Nephron (organoid): ENCODE data around the gene BEAN1.

Experiments
- H3K27ac Mint-ChIP-seq, 3 experiments: 2 replicates each; pipeline ENCODE4 v1.8.0; 2020; ENCODE audit warnings: mixed read lengths in 3 of 3, mild to moderate bottlenecking in 2 of 3, moderate library complexity in 1 of 3
- H3K27me3 Mint-ChIP-seq: 2 replicates; pipeline ENCODE4 v1.8.0; 2021; ENCODE audit warnings: low read depth, mild to moderate bottlenecking, moderate library complexity, mixed read lengths
- H3K36me3 Mint-ChIP-seq: 2 replicates; pipeline ENCODE4 v1.8.0; 2020; ENCODE audit warnings: low read depth, mixed read lengths
- H3K4me1 Mint-ChIP-seq: 2 replicates; pipeline ENCODE4 v1.8.0; 2020; ENCODE audit warnings: mixed read lengths
- H3K4me3 Mint-ChIP-seq, 3 experiments: 2 replicates each; pipeline ENCODE4 v1.8.0; 2020; ENCODE audit warnings: mild to moderate bottlenecking in 3 of 3, mixed read lengths in 3 of 3, moderate library complexity in 2 of 3
- H3K9me3 Mint-ChIP-seq: 2 replicates; pipeline ENCODE4 v1.8.0; 2020; ENCODE audit warnings: mixed read lengths
- TF ChIP-seq, protein P1 (sequence below), 3 experiments: fragments of 200-600 bp; sonication (generic); IDR thresholded peaks; one replicate each; pipeline ENCODE4 v1.5.0; 2021; ENCODE audit warnings: antibody characterized with exemption in 3 of 3; ENCODE audit not compliant: unreplicated experiment in 3 of 3

BEAN1 gene

DNA sequence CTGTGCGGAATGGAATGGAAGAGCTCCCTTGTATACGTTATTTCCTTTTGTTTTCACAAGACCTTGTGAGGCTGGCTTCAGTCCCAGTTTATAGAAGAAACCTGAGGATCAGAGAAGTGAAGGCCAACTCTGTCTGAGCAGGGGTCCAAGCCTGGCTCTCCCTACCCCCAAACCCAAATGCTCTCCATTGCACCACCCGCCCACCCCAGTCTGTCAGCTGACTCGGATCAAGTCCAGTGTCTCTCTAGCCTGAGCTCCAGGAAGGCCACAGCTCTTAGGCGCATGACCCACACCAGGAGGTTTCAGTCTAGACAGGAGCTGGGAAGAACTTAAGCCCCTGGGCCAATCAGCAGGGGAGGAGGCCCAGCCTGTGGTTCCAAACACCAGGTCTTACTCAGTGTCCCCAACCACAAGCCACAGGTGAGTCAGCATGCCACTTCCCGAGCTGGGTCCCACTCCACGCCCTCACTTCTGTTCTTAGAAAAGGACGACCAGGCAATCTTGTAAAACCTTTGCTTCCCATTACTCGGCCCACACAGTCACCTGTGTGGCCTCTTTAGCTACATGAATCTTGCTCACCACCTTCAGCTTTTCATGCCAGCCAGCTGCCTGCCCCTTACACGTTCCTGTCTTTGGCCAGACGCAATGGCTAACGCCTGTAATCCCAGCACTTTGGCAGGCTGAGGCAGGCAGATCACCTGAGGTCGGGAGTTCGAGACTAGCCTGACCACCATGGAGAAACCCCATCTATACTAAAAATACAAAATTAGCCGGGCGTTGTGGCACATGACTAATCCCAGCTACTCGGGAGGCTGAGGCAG lies 95.1 kb downstream of the BEAN1 start:
- Mint-ChIP-seq H3K27me3 (no peaks in the 10 kb centered on the region), H3K9me3 (no peaks in the 10 kb centered on the region), H3K4me3 (no peak overlapping the region), H3K36me3 (peaks cover 28% of the 10 kb centered on the region), H3K27ac (peak overlapping the region in 2 of 3 experiments; percentile 73 to 92), H3K4me1 (peaks cover 25% of the 10 kb centered on the region)
- TF ChIP-seq, protein P1, sequence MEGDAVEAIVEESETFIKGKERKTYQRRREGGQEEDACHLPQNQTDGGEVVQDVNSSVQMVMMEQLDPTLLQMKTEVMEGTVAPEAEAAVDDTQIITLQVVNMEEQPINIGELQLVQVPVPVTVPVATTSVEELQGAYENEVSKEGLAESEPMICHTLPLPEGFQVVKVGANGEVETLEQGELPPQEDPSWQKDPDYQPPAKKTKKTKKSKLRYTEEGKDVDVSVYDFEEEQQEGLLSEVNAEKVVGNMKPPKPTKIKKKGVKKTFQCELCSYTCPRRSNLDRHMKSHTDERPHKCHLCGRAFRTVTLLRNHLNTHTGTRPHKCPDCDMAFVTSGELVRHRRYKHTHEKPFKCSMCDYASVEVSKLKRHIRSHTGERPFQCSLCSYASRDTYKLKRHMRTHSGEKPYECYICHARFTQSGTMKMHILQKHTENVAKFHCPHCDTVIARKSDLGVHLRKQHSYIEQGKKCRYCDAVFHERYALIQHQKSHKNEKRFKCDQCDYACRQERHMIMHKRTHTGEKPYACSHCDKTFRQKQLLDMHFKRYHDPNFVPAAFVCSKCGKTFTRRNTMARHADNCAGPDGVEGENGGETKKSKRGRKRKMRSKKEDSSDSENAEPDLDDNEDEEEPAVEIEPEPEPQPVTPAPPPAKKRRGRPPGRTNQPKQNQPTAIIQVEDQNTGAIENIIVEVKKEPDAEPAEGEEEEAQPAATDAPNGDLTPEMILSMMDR (IDR thresholded peaks at IDR 0.05; ENCODE audit: unreplicated experiment in 3 of 3) = no peak

DNA sequence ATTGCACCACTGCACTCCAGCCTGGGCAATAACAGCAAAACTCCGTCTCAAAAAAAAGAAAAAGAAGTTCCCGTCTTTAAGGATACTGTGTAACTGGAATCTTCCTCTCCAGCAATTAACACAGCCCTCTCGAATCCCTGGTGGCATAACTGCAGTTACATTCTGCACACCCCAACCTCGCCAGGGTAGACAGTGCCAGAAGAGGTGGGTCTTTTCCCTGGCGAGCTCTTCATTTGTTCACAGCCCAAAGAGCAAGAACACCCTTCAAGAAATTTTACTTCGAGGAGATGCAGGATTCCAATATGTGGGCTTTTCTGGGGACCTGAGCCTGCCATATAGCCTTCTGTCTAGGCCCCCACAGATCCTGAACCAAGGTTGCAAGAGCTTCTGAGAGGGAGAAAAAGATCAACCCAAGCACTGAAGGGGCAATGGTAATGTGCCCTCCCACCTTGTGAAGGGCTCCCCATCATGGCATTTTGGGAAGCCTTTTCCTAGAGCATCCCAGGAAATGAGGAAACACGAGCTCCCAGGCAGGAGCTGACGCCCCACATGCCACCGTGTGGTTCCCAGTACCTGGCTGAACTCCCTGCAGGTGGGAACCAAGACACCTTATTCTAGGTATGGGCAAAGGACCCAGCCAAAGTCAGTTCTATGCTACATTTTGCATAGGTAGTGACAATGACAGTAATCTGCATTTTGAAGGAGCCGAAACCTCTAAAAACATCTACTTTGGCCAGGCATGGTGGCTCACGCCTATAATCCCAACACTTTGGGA lies 95.9 kb downstream of the BEAN1 start:
- TF ChIP-seq, protein P1 (IDR thresholded peaks at IDR 0.05; ENCODE audit: unreplicated experiment in 3 of 3) = no peak
- Mint-ChIP-seq H3K27ac (peak overlapping the region in 1 of 3 experiments; percentile 73), H3K4me3 (no peak overlapping the region), H3K27me3 (no peaks in the 10 kb centered on the region), H3K36me3 (peaks cover 27% of the 10 kb centered on the region), H3K9me3 (no peaks in the 10 kb centered on the region), H3K4me1 (peaks cover 17% of the 10 kb centered on the region)

DNA sequence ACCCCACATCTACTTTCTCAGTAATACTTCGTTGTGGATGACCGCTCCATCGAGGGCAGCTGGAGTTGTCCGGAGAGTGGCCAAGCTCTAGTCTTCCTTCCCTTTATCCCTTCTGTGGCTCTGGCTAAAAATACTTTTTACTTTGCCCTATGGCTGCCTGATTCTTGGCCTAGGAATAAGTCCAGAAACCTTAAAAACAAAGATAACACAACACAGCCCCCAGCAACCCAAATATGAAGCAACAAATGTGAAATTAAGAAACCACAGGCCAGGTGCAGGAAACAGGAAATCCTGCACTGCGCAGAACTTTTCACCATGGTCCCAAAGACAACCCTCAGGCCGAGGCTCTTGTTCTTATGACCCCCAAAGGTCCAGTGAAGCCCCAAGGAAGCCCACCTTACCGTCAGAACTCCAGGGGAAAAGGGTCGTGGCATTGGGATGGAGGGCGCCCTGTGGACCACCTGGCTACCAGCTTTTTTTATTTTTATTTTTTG lies 96.8 kb downstream of the BEAN1 start:
- Mint-ChIP-seq H3K27me3 (no peaks in the 10 kb centered on the region), H3K27ac (peak overlapping the region in 1 of 3 experiments; percentile 37), H3K4me3 (no peak overlapping the region), H3K9me3 (no peaks in the 10 kb centered on the region), H3K4me1 (peaks cover 17% of the 10 kb centered on the region), H3K36me3 (peaks cover 32% of the 10 kb centered on the region)
- TF ChIP-seq, protein P1 (IDR thresholded peaks at IDR 0.05; ENCODE audit: unreplicated experiment in 3 of 3) = no peak

DNA sequence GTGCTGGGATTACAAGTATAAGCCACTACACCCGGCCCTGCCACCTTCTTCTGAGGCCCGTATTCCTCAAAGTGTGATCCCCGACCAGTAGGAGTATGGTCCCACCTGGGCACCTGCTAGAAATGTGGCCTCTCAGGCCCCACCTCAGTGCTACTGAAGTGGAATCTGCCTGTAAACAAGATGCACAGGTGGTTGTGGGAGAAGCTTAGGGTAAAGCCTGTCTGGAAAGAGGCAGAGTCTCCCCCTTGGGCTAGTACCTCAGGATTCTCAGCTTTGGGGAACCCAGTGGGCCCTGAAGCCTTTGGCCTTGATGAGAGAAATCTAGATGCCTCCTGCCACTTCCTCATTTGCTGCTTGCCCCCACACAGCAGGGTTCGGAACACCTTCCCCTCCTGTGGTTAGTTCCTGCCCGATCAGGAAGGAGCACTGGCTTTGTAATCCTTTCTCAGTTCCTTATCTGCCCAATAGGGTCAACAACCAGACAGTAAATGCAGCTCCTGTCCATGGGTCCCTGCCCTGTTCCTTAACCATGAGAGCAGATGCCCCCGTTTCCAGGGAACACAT lies 97.6 kb downstream of the BEAN1 start:
- H3K27ac Mint-ChIP-seq = no peak overlapping the region
- H3K4me1 Mint-ChIP-seq = peaks cover 17% of the 10 kb centered on the region
- H3K4me3 Mint-ChIP-seq = no peak overlapping the region
- H3K9me3 Mint-ChIP-seq = no peaks in the 10 kb centered on the region
- H3K27me3 Mint-ChIP-seq = no peaks in the 10 kb centered on the region
- TF ChIP-seq, protein P1 (IDR thresholded peaks at IDR 0.05; ENCODE audit: unreplicated experiment in 3 of 3) = no peak
- H3K36me3 Mint-ChIP-seq = peaks cover 36% of the 10 kb centered on the region

DNA sequence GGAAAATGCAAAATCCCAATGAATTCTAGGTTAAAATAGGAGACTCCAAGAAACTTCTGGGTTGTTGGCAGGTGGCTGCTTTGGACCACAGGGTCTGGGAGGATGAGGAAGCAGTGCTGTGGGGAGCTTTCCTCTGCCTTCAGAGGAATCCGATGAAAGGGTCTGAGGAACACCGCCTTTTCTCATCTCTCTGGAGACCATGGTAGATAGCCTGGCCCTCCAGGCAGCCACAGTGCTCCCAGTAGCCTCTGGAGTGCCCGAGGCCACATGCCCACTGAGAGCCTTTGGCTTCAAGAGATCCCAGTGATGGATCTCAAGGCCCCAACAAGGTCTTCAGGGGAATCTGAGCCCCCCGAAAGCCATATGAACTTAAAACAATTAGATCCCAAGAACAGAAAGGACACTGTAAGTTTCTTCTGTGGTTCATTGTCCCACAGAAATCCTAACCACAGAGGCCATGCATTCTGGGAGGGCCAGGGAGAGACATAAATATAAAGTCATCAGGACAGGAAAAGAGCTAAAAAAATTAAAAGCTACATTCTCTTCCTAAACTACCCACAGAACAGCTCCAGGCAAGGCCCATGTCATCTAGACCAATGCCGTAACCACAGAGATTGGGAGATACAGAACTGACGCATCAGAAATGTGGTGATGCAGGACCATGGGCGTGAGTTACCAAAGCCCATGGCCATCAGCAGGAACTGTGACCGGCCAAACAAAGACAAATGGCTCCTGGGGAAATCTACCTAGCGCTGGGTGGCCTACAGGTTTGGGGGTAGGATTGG lies 98.5 kb downstream of the BEAN1 start:
- Mint-ChIP-seq H3K27ac (no peak overlapping the region), H3K4me3 (no peak overlapping the region)

More for the DNA sequence above, 98.5 kb downstream of the BEAN1 start:
- Mint-ChIP-seq H3K9me3 (no peaks in the 10 kb centered on the region), H3K4me1 (peaks cover 12% of the 10 kb centered on the region), H3K27me3 (no peaks in the 10 kb centered on the region), H3K36me3 (peaks cover 32% of the 10 kb centered on the region)
- TF ChIP-seq, protein P1 (IDR thresholded peaks at IDR 0.05; ENCODE audit: unreplicated experiment in 3 of 3) = no peak
